IPS-18a (cell line): ENCODE results near the gene THSD7A.
"Not testable (repeated sequence)": the region's sequence is repeated elsewhere in the genome, so short reads cannot be mapped to it uniquely, and the experiment has no call there.

Source experiments
- H3K27ac ChIP-seq: one replicate; pipeline ENCODE4 v1.5.1; 2013; ENCODE audit warnings: low read length
- H3K27me3 ChIP-seq: one replicate; pipeline ENCODE4 v1.6.1; 2013; ENCODE audit warnings: mild to moderate bottlenecking, low read length; ENCODE audit not compliant: control insufficient read depth, insufficient read depth
- H3K36me3 ChIP-seq: one replicate; pipeline ENCODE4 v1.6.1; 2013; ENCODE audit warnings: low read depth, low read length; ENCODE audit not compliant: control insufficient read depth
- H3K4me1 ChIP-seq: one replicate; pipeline ENCODE4 v1.6.1; 2013; ENCODE audit warnings: low read depth, low read length; ENCODE audit not compliant: control insufficient read depth
- H3K4me3 ChIP-seq: one replicate; pipeline ENCODE4 v1.5.1; 2013; ENCODE audit warnings: low read length
- H3K9ac ChIP-seq: one replicate; pipeline ENCODE4 v1.6.1; 2013; ENCODE audit warnings: mild to moderate bottlenecking, low read length, moderate library complexity
- H3K9me3 ChIP-seq: one replicate; pipeline ENCODE4 v1.6.1; 2013; ENCODE audit warnings: low read depth, low read length; ENCODE audit not compliant: control insufficient read depth

Gene THSD7A

DNA sequence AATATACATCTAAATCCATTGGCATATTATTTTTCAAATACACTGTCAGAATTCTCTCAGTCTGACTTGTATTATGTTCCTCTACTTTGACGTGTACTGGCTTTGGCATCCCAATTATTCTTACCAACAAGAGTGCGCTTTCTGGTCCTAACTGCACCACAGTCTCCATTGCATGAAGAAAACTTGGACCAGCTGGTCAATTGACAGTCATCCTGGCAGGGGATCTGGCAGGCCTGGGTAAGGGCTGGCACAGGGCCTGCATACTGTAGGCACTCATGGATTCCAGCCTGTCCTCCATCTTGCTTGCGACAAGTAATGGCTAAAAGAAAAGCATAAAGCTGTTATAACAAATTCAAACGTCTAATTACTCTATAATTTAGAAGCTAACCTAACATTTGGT, 384.9 kb downstream of the THSD7A start:
- H3K9me3 ChIP-seq: no peaks in the 10 kb centered on the region
- no peak overlapping the region for H3K9ac ChIP-seq
- H3K27ac ChIP-seq: no peak overlapping the region
- H3K4me1 ChIP-seq: no peaks in the 10 kb centered on the region
- no peaks in the 10 kb centered on the region for H3K36me3 ChIP-seq
- H3K27me3 ChIP-seq: no peaks in the 10 kb centered on the region
- H3K4me3 ChIP-seq: no peak overlapping the region

DNA sequence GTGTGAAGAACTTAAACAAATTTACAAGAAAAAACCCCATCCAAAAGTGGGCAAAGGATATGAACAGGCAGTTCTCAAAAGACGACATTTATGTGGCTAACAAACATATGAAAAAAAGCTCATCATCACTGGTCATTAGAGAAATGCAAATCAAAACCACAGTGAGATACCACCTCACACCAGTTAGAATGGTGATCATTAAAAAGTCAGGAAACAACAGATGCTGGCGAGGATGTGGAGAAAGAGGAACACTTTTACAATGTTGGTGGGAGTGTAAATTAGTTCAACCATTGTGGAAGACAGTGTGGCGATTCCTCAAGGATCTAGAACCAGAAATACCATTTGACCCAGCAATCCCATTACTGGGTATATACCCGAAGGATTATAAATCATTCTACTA, 388.1 kb downstream of the THSD7A start:
- H3K36me3 ChIP-seq, H3K9ac ChIP-seq, H3K4me3 ChIP-seq, H3K9me3 ChIP-seq, H3K27me3 ChIP-seq, H3K27ac ChIP-seq, H3K4me1 ChIP-seq: not testable (repeated sequence)

DNA sequence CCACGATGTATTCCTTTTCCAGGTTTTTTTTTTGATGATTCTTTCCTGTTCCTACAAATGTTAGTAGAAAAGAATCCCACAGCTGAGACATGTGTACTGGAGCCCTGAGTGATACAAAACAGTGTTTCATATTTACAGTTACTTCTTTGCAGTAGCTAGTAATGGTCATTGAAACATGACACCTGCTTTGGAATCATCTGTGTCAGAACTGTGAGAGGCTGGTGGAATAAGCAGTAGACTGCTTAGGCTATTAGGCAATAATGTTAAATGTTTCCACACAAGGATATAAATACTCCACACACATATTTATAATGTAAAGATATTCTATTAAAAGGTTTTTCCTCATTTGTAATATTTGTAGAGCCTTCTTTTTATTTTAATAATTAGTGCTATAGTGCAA, 394.0 kb downstream of the THSD7A start:
- Histone ChIP-seq H3K9ac (no peak overlapping the region), H3K27ac (no peak overlapping the region), H3K36me3 (no peaks in the 10 kb centered on the region), H3K9me3 (no peaks in the 10 kb centered on the region), H3K4me3 (no peak overlapping the region), H3K27me3 (no peaks in the 10 kb centered on the region), H3K4me1 (peaks cover 10% of the 10 kb centered on the region)

DNA sequence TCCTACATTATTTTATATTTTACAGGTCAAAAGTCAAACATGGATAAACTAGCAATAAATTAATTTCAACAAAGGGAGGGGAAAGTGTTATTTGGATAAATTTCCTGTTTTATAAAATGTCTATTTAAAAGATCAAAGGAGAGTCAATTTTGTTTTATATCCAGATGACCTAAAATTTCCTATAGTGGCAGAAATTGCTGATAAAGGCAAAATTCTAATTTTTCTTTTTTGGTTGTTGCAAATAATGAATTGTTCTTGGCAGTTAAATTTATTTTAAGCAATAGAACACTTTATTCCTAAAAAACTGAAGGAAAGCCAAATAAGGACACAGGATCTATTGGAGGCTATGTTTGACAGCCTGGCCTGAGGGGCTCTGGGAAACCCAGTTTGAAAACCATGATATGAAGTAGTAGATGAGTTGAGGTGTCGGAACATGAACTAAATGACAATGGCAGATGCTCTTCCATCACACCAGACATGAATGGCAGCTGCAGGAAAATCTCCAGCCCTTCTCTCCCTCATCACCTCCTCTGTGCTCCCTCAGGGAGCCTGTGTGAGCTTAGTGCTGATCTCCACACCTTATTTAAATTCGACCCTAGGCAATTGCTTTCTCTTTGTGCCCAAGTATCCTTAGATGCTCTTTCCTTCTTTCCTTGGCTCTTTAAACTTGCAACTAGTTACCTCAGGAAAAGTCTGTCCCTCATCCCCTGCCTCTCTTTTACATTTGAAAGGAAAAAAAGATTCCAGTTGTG, 395.0 kb downstream of the THSD7A start:
- H3K36me3 ChIP-seq: no peaks in the 10 kb centered on the region
- no peak overlapping the region for H3K4me3 ChIP-seq
- no peak overlapping the region for H3K9ac ChIP-seq
- no peaks in the 10 kb centered on the region for H3K27me3 ChIP-seq
- peaks cover 10% of the 10 kb centered on the region for H3K4me1 ChIP-seq
- H3K27ac ChIP-seq: no peak overlapping the region
- no peaks in the 10 kb centered on the region for H3K9me3 ChIP-seq

DNA sequence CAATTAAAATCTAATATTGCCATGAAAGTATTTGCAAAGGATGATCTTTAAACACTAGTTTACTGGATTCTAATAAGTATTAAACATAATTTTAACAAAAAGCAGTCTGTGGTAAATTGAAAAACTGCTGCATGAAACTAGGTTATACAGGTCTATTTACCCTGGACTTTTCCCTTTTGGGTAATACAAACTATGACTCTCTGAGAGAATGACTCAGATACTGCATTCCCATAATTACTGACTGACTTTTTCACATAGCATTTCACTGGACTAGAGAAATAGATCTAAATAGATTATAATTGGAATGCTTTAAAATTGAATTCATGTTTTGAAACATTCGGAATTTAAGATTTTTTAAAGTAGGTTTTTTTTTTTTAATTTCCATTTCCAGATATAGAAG, 395.7 kb downstream of the THSD7A start:
- Histone ChIP-seq H3K9me3 (no peaks in the 10 kb centered on the region), H3K36me3 (no peaks in the 10 kb centered on the region), H3K4me1 (peaks cover 10% of the 10 kb centered on the region), H3K9ac (no peak overlapping the region), H3K27ac (no peak overlapping the region), H3K4me3 (no peak overlapping the region), H3K27me3 (no peaks in the 10 kb centered on the region)

DNA sequence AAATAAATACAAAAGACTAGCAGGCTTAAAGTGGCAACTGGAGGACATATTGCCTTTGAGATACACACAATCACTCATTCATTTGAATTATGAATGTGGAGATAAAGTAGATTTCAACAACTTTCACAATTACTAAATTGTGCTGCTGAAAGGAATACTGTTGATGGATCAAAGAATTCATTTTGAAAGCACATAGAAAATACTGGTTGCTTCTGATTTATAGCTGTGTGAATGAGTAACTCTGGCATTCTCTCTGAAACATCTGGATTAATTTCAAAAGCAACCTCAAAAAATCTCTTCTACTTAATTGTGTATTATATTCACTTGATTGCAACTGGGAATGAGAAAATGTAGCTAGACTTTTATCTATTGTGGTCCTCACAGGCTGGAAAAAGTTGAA, 397.6 kb downstream of the THSD7A start:
- Histone ChIP-seq H3K36me3 (no peaks in the 10 kb centered on the region), H3K9me3 (no peaks in the 10 kb centered on the region), H3K27ac (no peak overlapping the region), H3K4me3 (no peak overlapping the region), H3K9ac (no peak overlapping the region), H3K4me1 (peaks cover 10% of the 10 kb centered on the region), H3K27me3 (no peaks in the 10 kb centered on the region)

DNA sequence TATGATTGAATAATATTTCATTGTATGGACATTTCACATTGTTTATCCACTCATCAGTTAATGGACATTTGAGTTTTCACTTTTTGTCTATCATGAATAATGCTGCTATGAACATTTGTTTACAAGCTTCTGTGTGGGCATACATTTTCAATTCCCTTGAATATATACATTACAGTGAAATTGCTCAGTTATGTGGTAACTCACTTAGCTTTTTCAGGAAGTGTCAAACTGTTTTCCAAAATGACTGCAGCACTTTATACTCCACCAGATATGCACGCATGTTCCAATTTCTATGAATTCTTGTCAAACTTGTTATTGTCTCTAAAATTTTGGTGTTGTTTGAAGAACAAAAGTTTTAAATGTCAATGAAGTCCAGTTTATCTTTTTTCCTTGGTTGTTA, 401.2 kb downstream of the THSD7A start:
- Histone ChIP-seq H3K9ac (no peak overlapping the region), H3K27ac (no peak overlapping the region), H3K4me1 (peaks cover 5% of the 10 kb centered on the region), H3K36me3 (no peaks in the 10 kb centered on the region), H3K4me3 (no peak overlapping the region), H3K27me3 (no peaks in the 10 kb centered on the region), H3K9me3 (no peaks in the 10 kb centered on the region)

DNA sequence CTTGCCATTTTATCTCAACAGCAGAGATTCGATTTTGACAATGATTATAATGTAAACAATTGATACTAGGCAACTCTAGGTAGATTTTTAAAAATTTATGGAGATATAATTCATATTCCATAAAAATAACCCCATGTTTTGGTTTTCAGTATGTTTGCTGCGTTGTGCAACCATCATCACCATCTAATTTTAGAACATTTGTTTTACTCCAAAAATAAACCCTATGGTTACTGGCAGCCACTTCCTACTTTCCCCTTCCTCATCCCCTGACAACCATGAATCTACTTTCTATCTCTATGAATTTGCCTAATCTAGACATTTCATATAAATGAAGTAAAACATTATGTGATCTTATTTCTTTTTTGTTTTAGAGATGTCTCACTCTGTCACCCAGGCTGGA, 401.9 kb downstream of the THSD7A start:
- Histone ChIP-seq H3K36me3 (no peaks in the 10 kb centered on the region), H3K9ac (no peak overlapping the region), H3K27me3 (no peaks in the 10 kb centered on the region), H3K4me3 (no peak overlapping the region), H3K9me3 (no peaks in the 10 kb centered on the region), H3K27ac (no peak overlapping the region), H3K4me1 (peaks cover 5% of the 10 kb centered on the region)

DNA sequence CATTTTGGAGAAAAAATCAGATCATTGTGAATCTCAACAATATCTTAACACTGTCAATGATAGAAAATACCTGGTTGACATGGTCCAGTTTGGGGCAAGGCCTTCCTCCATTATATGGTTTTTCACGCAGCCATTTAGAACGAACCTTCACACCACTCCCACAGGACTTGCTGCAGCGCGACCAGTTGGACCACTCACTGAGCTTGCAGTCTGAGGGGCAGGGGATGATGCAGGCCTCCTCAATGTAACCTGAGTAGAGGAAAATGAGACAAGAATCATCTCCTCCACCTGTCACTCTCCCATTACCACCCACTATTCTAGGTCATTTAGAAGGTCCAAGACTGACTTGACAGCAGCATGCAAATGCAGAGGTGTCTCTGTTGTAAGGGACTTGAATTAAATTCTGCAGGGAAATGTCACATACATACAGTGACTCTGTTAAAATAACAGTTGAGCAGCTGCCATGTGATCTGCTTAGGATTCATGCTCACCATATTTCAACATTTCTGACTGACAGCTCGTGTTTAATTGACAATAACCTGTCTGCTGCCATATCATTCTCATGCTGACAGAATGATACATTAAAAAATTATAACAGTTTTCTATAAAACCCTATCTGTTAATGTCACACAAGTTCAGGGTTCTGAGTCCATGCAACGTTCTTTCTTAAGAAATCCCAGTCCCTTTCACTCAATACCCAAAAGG, 403.0 kb downstream of the THSD7A start:
- Histone ChIP-seq H3K9ac (no peak overlapping the region), H3K36me3 (no peaks in the 10 kb centered on the region), H3K27me3 (no peaks in the 10 kb centered on the region), H3K27ac (no peak overlapping the region), H3K9me3 (no peaks in the 10 kb centered on the region), H3K4me1 (peaks cover 5% of the 10 kb centered on the region), H3K4me3 (no peak overlapping the region)

DNA sequence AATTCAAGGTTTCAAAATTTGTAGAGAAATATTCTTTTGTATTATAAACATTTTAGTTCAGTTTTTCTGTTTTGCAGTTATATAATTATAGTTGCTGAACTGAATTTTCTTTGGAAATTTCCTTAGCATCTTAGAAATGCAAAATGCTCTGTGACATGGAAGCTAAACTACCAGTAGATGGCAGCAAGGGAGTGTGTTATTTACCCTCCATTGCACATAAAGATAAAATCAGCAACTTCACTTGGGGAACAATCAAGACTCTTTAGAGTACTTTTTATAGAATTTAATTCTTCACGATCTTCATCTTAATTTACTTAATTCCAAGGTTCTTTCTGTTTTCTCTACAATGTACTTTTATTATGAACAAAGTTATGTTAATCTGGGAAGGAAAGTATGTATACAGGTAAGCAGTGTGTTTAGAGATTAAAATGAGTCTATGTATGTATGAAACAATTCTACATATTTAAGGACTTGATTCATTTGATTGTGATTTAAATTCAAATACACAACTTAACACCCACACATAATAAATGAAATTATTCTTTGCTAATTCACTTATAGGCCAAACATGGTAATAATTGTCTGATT, 404.2 kb downstream of the THSD7A start:
- H3K4me3 ChIP-seq: no peak overlapping the region
- no peaks in the 10 kb centered on the region for H3K9me3 ChIP-seq
- peaks cover 5% of the 10 kb centered on the region for H3K4me1 ChIP-seq
- H3K27ac ChIP-seq: no peak overlapping the region
- H3K27me3 ChIP-seq: no peaks in the 10 kb centered on the region
- no peaks in the 10 kb centered on the region for H3K36me3 ChIP-seq
- no peak overlapping the region for H3K9ac ChIP-seq

DNA sequence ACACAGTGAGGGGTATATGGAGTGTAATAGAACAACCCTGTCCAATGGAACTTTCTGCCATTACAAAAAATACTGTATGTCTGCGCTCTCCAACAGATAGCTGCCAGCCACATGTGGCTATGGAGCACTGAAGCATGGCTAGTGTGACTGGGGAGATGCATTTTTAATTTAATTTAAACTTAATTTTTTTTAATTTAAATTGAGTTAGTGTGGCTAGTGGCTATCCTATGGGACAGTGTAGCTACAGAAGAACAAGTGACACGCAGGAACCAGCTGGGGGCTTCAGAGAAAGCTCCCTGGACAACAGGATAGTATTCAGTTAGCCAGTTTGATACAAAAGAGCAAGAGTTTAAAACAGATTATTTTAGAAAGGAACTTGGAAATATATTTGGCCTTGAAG, 408.0 kb downstream of the THSD7A start:
- Histone ChIP-seq H3K27ac (no peak overlapping the region), H3K9me3 (peaks cover 6% of the 10 kb centered on the region), H3K27me3 (no peaks in the 10 kb centered on the region), H3K4me1 (peaks cover 5% of the 10 kb centered on the region), H3K36me3 (no peaks in the 10 kb centered on the region), H3K9ac (no peak overlapping the region), H3K4me3 (no peak overlapping the region)

DNA sequence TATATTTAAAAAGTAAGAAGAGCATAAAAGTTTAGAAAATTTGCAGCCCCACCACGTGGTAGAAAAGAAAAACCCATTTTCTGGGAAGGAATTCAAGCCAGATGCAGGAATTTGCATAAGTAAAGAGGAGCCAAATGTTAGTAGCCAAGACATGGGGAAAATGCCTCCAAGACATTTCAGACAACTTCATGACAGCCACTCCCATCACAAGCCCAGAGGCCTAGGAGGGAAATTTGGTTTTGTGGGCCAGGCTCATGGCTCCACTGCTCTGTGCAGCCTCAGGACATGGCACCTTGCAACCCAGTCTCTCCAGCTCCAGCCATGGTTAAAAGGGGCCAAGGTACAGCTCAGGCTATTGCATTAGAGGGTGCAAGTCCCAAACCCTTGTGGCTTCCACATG, 411.9 kb downstream of the THSD7A start:
- H3K4me1 ChIP-seq: peaks cover 8% of the 10 kb centered on the region
- no peak overlapping the region for H3K4me3 ChIP-seq
- peaks cover 6% of the 10 kb centered on the region for H3K9me3 ChIP-seq

More for the DNA sequence above, 411.9 kb downstream of the THSD7A start:
- H3K27me3 ChIP-seq: no peaks in the 10 kb centered on the region
- H3K9ac ChIP-seq: no peak overlapping the region
- H3K27ac ChIP-seq: no peak overlapping the region
- no peaks in the 10 kb centered on the region for H3K36me3 ChIP-seq
